IgD-negative memory B cell (primary cell): Measurements from ENCODE around the gene RNF150. TPM values are rescaled to one million over a fixed set of nuclear protein-coding genes. Genes with fewer than 3 reads are reported as not detected.
"Not testable (repeated sequence)": the region's sequence is repeated elsewhere in the genome, so short reads cannot be mapped to it uniquely, and the experiment has no call there.

ENCODE experiments used
- H3K27ac Mint-ChIP-seq, 3 donors: one replicate each; pipeline ENCODE4 v1.8.0; 2020 to 2022; ENCODE audit warnings: mild to moderate bottlenecking in 3 of 3, mixed read lengths in 3 of 3, moderate library complexity in 1 of 3
- H3K27me3 Mint-ChIP-seq: one replicate; pipeline ENCODE4 v1.8.0; 2021; ENCODE audit warnings: mixed read lengths
- H3K36me3 Mint-ChIP-seq: one replicate; pipeline ENCODE4 v1.8.0; 2020; ENCODE audit warnings: mild to moderate bottlenecking, mixed read lengths
- H3K4me1 Mint-ChIP-seq, 3 donors: one replicate each; pipeline ENCODE4 v1.8.0; 2020 to 2022; ENCODE audit warnings: mixed read lengths in 3 of 3, mild to moderate bottlenecking in 1 of 3
- H3K4me3 Mint-ChIP-seq, 4 donors: one replicate each; pipeline ENCODE4 v1.8.0; 2020 to 2022; ENCODE audit warnings: mild to moderate bottlenecking in 4 of 4, mixed read lengths in 4 of 4, moderate library complexity in 3 of 4
- H3K9me3 Mint-ChIP-seq, 3 donors: one replicate each; pipeline ENCODE4 v1.8.0; 2020 to 2021; ENCODE audit warnings: mixed read lengths in 3 of 3, mild to moderate bottlenecking in 1 of 3
- polyA plus RNA-seq: library from polyadenylated mRNA; unstranded; fragments of 300-500 nt; fragmentation: Illumina TruSeq; gene quantifications from one replicate; pipeline ENCODE4 v1.2.3, GENCODE V29; 2021

Gene RNF150
- not detected for polyA plus RNA-seq

- peak within 1 kb of the TSS; percentile 24 to 94 (median 88) for H3K4me3 Mint-ChIP-seq
- H3K9me3 Mint-ChIP-seq: no peaks in the 10 kb centered on the region
- H3K27me3 Mint-ChIP-seq: peaks cover 47% of the 10 kb centered on the region
- no peak within 1 kb of the TSS for H3K27ac Mint-ChIP-seq
- peaks cover 6 to 11% (median 8%) of the 10 kb centered on the region in 3 donors for H3K4me1 Mint-ChIP-seq
- no peaks in the 10 kb centered on the region for H3K36me3 Mint-ChIP-seq
These were observed at the start of gene RNF150 for GRCh38 chr4:141133146-141133998. TSS of gene RNF150 (minus strand) at chr4:141133469.

GRCh38 chr4:141180991-141181761 lies 47.9 kb upstream of the RNF150 start:
- Mint-ChIP-seq H3K27ac (no peak overlapping the region), H3K4me3 (no peak overlapping the region), H3K9me3 (peaks cover 0 to 3% (median 3%) of the 10 kb centered on the region in 3 donors), H3K36me3 (no peaks in the 10 kb centered on the region), H3K4me1 (no peaks in the 10 kb centered on the region), H3K27me3 (no peaks in the 10 kb centered on the region)

- Mint-ChIP-seq H3K9me3 (peaks cover 0 to 3% (median 2%) of the 10 kb centered on the region in 3 donors), H3K36me3 (no peaks in the 10 kb centered on the region), H3K27me3 (peaks cover 1% of the 10 kb centered on the region), H3K27ac (no peak overlapping the region), H3K4me3 (no peak overlapping the region), H3K4me1 (no peaks in the 10 kb centered on the region)
These were observed 46.5 kb upstream of the RNF150 start for GRCh38 chr4:141179474-141180373.

GRCh38 chr4:141177171-141177570 lies 43.9 kb upstream of the RNF150 start:
- Mint-ChIP-seq H3K36me3 (no peaks in the 10 kb centered on the region), H3K9me3 (no peaks in the 10 kb centered on the region), H3K27me3 (peaks cover 1% of the 10 kb centered on the region), H3K27ac (no peak overlapping the region), H3K4me1 (no peaks in the 10 kb centered on the region), H3K4me3 (no peak overlapping the region)

- Mint-ChIP-seq H3K27ac (no peak overlapping the region), H3K4me3 (no peak overlapping the region), H3K9me3 (peaks cover 0 to 4% (median 0%) of the 10 kb centered on the region in 3 donors), H3K4me1 (no peaks in the 10 kb centered on the region), H3K27me3 (peaks cover 1% of the 10 kb centered on the region), H3K36me3 (no peaks in the 10 kb centered on the region)
These were observed 41.2 kb upstream of the RNF150 start for GRCh38 chr4:141174457-141174856.

GRCh38 chr4:141170671-141171070 lies 37.4 kb upstream of the RNF150 start:
- no peak overlapping the region for H3K27ac Mint-ChIP-seq
- H3K9me3 Mint-ChIP-seq: peaks cover 0 to 8% (median 2%) of the 10 kb centered on the region in 3 donors
- peaks cover 1% of the 10 kb centered on the region for H3K27me3 Mint-ChIP-seq
- no peaks in the 10 kb centered on the region for H3K36me3 Mint-ChIP-seq
- H3K4me3 Mint-ChIP-seq: no peak overlapping the region
- H3K4me1 Mint-ChIP-seq: no peaks in the 10 kb centered on the region

- Mint-ChIP-seq H3K27ac (no peak overlapping the region), H3K4me3 (no peak overlapping the region), H3K27me3 (peaks cover 2% of the 10 kb centered on the region), H3K36me3 (no peaks in the 10 kb centered on the region), H3K4me1 (no peaks in the 10 kb centered on the region), H3K9me3 (peaks cover 0 to 8% (median 2%) of the 10 kb centered on the region in 3 donors)
These were observed 36.1 kb upstream of the RNF150 start for GRCh38 chr4:141169391-141169790.

DNA sequence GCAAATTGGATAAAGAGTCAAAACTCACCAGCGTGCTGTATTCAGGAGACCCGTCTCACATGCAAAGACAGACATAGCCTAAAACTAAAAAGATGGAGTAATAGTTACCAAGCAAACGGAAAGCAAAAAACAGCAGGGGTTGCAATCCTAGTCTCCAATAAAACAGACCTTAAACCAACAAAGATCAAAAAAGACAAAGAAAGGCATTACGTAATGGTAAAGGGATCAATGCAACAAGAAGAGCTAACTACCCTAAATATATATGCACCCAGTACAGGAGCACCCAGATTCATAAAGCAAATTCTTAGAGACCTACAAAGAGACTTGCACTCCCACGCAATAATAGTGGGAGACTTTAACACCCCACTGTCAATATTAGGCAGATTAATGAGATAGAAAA lies 31.7 kb upstream of the RNF150 start:
- H3K4me3 Mint-ChIP-seq, H3K4me1 Mint-ChIP-seq, H3K36me3 Mint-ChIP-seq, H3K9me3 Mint-ChIP-seq, H3K27ac Mint-ChIP-seq: not testable (repeated sequence)
- H3K27me3 Mint-ChIP-seq: peaks cover 12% of the 10 kb centered on the region

GRCh38 chr4:141159027-141159426 lies 25.8 kb upstream of the RNF150 start:
- Mint-ChIP-seq H3K4me3 (no peak overlapping the region), H3K36me3 (no peaks in the 10 kb centered on the region), H3K27me3 (peaks cover 12% of the 10 kb centered on the region), H3K4me1 (no peaks in the 10 kb centered on the region), H3K9me3 (no peaks in the 10 kb centered on the region), H3K27ac (no peak overlapping the region)

DNA sequence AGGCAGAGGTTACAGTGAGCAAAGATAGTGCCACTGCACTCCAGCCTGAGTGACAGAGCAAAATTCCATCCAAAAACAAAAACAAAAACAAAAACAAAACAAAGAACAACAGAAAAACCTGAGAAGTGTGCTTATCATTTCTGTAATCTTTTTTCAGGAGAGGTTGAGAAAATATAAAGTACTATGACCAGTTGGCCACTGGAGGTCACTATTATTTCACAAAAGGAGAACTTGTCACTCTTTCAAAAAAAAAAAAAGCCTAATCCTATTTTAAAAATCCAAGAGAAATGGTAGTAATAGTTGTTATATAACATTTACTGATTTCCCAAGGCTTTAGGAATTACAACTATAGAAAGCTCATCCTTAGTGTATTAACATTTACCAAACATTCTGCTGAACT lies 24.9 kb upstream of the RNF150 start:
- Mint-ChIP-seq H3K36me3 (no peaks in the 10 kb centered on the region), H3K4me1 (no peaks in the 10 kb centered on the region), H3K27ac (no peak overlapping the region), H3K27me3 (peaks cover 14% of the 10 kb centered on the region), H3K9me3 (no peaks in the 10 kb centered on the region), H3K4me3 (no peak overlapping the region)

GRCh38 chr4:141155586-141155985 lies 22.3 kb upstream of the RNF150 start:
- Mint-ChIP-seq H3K4me3 (no peak overlapping the region), H3K9me3 (peaks cover 0 to under 1% (median 0%) of the 10 kb centered on the region in 3 donors), H3K27ac (no peak overlapping the region), H3K4me1 (no peaks in the 10 kb centered on the region), H3K36me3 (no peaks in the 10 kb centered on the region), H3K27me3 (peaks cover 8% of the 10 kb centered on the region)

DNA sequence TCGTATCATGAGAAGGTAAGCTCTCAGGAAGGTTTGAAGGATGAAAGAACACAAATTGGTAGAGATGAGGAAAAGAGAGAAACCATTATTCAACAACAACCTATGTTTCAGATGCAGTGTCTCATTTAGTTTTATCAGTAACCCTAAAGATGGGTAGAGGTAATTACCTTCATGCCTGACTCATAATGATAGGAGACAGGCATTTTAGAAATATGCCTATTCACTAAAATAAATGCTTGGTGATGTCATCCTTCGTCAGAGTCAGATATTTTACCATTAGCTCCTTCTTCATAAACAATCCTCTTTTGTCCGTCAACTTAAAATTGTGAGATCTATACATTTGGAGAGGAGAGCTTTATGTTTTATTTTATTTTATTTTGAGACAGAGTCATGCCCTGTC lies 21.5 kb upstream of the RNF150 start:
- Mint-ChIP-seq H3K9me3 (peaks cover 0 to 2% (median 0%) of the 10 kb centered on the region in 3 donors), H3K4me3 (no peak overlapping the region), H3K4me1 (no peaks in the 10 kb centered on the region), H3K27ac (no peak overlapping the region), H3K27me3 (peaks cover 7% of the 10 kb centered on the region), H3K36me3 (no peaks in the 10 kb centered on the region)

DNA sequence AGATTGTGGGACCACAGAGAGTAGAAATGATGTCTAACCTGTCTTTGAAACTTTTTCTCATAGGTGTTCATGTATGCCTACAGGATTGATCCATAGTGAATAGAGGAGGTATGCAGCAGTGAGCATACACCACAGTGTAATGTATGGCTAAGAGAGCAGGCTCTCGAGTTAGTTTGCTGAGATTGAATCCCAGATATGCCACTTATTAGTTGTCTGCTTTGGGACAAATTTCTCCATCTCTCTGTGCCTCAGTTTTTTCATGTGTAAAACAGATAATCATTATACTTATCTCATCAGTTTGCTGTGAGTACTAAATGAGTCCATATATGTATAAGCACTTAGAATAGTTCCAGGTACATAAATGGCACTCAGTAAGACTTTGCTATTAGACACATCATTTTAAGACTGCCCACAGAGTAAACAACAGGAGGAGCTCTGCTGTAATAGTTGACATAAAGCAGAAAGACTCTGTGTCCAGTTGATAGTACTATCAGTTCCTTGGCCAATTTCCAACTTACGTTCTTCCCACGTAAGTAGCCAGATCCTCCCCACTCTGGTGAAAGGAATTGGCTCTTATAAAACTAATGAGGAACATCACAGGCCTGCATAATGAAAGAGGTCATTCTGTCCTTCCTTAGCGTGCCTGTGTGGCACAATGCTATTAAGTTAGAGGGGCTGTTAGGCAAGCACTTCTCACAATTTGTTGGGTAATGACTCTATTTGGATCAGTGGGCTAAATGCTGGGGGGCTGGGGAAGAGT lies 20.7 kb upstream of the RNF150 start:
- no peak overlapping the region for H3K27ac Mint-ChIP-seq
- peaks cover 7% of the 10 kb centered on the region for H3K27me3 Mint-ChIP-seq
- H3K4me3 Mint-ChIP-seq: no peak overlapping the region
- H3K36me3 Mint-ChIP-seq: no peaks in the 10 kb centered on the region
- H3K9me3 Mint-ChIP-seq: peaks cover 0 to 2% (median 0%) of the 10 kb centered on the region in 3 donors
- no peaks in the 10 kb centered on the region for H3K4me1 Mint-ChIP-seq

DNA sequence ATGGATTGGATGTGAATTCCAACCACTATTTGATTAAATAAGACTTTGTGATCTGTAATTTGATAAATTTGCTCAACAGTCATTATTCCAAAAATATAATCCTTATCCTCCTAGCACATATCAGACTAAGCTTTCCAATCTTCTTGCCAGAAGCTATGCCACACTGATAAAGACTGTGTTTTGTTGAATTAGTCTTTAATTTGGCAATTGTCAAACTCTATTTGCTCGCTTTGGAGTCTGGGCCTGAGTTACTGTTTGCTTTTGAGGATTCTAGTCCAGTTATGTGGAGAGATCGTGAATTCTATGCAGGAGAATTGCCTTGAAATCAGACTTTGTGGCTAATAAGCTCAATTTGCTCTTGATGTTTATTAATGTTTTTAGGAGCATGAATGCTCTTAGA lies 10.9 kb upstream of the RNF150 start:
- H3K27me3 Mint-ChIP-seq: no peaks in the 10 kb centered on the region
- no peaks in the 10 kb centered on the region for H3K36me3 Mint-ChIP-seq
- no peak overlapping the region for H3K27ac Mint-ChIP-seq
- no peak overlapping the region for H3K4me3 Mint-ChIP-seq
- H3K9me3 Mint-ChIP-seq: peaks cover 0 to 1% (median 0%) of the 10 kb centered on the region in 3 donors
- no peaks in the 10 kb centered on the region for H3K4me1 Mint-ChIP-seq
